Naive B cell (primary cell): Measurements from ENCODE around the gene SPDYE18. TPM values are rescaled to one million over a fixed set of nuclear protein-coding genes. Genes with fewer than 3 reads are reported as not detected.
"Not testable (repeated sequence)": the region's sequence is repeated elsewhere in the genome, so short reads cannot be mapped to it uniquely, and the experiment has no call there.

Source experiments
- ATAC-seq, 2 donors: fragments of 150-1000 bp; cut with Tn5 transposase; 2 replicates each; pipeline ENCODE4 v1.10.0; 2021; ENCODE audit warnings: low read depth in 2 of 2, mild to moderate bottlenecking in 2 of 2, moderate library complexity in 2 of 2
- DNase-seq: peaks from one replicate; pipeline ENCODE4 v3.0.0; 2022
- H3K27ac Mint-ChIP-seq, 6 donors: one replicate each; pipeline ENCODE4 v1.8.0; 2020 to 2022; ENCODE audit warnings: mild to moderate bottlenecking in 6 of 6, mixed read lengths in 6 of 6, moderate library complexity in 5 of 6, inconsistent platforms in 2 of 6
- H3K27me3 Mint-ChIP-seq, 3 donors: one replicate each; pipeline ENCODE4 v1.8.0; 2021 to 2022; ENCODE audit warnings: mixed read lengths in 3 of 3, mild to moderate bottlenecking in 1 of 3
- H3K36me3 Mint-ChIP-seq, 2 donors: one replicate each; pipeline ENCODE4 v1.8.0; 2020 to 2022; ENCODE audit warnings: mixed read lengths in 2 of 2, inconsistent platforms in 1 of 2, mild to moderate bottlenecking in 1 of 2
- H3K4me1 Mint-ChIP-seq, 3 donors: one replicate each; pipeline ENCODE4 v1.8.0; 2020 to 2022; ENCODE audit warnings: mixed read lengths in 3 of 3, inconsistent platforms in 1 of 3, mild to moderate bottlenecking in 1 of 3, moderate library complexity in 1 of 3
- H3K4me3 Mint-ChIP-seq, 8 donors: one replicate each; pipeline ENCODE4 v1.8.0; 2020 to 2022; ENCODE audit warnings: mild to moderate bottlenecking in 8 of 8, mixed read lengths in 8 of 8, moderate library complexity in 8 of 8, inconsistent platforms in 2 of 8
- H3K9me3 Mint-ChIP-seq, 7 donors: one replicate each; pipeline ENCODE4 v1.8.0; 2020 to 2022; ENCODE audit warnings: mixed read lengths in 7 of 7, mild to moderate bottlenecking in 5 of 7, inconsistent platforms in 2 of 7, moderate library complexity in 1 of 7
- polyA plus RNA-seq, 6 donors: library from polyadenylated mRNA; unstranded; fragments of 300-500 nt; fragmentation: Illumina TruSeq; gene quantifications; one replicate each; pipeline ENCODE4 v1.2.3, GENCODE V29; 2021; ENCODE audit warnings: low read depth in 6 of 6

The SPDYE18 gene
- polyA plus RNA-seq, 6 donors from 2014 or later = 0.34 TPM; not detected in 5

GRCh38 chr7:77071108-77071507 lies 8.8 kb upstream of the SPDYE18 start:
- Mint-ChIP-seq H3K36me3 (peaks cover 18 to 23% of the 10 kb centered on the region in 2 donors), H3K9me3 (peaks cover 0 to 13% (median 2%) of the 10 kb centered on the region in 7 donors), H3K27ac (peak overlapping the region in 1 of 6 donors; percentile 13), H3K4me1 (peaks cover 5 to 17% (median 12%) of the 10 kb centered on the region in 3 donors)
- not testable (repeated sequence) for ATAC-seq, DNase-seq, H3K27me3 Mint-ChIP-seq, H3K4me3 Mint-ChIP-seq

- H3K4me3 Mint-ChIP-seq, ATAC-seq, H3K27me3 Mint-ChIP-seq, H3K36me3 Mint-ChIP-seq, H3K9me3 Mint-ChIP-seq, DNase-seq: not testable (repeated sequence)
- H3K4me1 Mint-ChIP-seq = peaks cover 5 to 17% (median 12%) of the 10 kb centered on the region in 3 donors
- H3K27ac Mint-ChIP-seq = peak overlapping the region in 2 of 6 donors; percentile 1 to 24
These were observed 3.5 kb upstream of the SPDYE18 start for GRCh38 chr7:77065869-77066268.

GRCh38 chr7:77063732-77064131 lies 1.4 kb upstream of the SPDYE18 start:
- not testable (repeated sequence) for H3K36me3 Mint-ChIP-seq

GRCh38 chr7:77032261-77032660 lies 30.1 kb downstream of the SPDYE18 start, which contains the start of gene SPDYE17:
Gene SPDYE17 (minus strand): TSS chr7:77032361. CDS start chr7:77030570, 1,791 bp downstream.
- not testable (repeated sequence) for H3K4me3 Mint-ChIP-seq, DNase-seq, H3K27ac Mint-ChIP-seq, H3K9me3 Mint-ChIP-seq, H3K4me1 Mint-ChIP-seq, H3K27me3 Mint-ChIP-seq, H3K36me3 Mint-ChIP-seq, ATAC-seq

More at GRCh38 chr7:77063732-77064131, 1.4 kb upstream of the SPDYE18 start:
- not testable (repeated sequence) for H3K9me3 Mint-ChIP-seq, DNase-seq, H3K27me3 Mint-ChIP-seq, ATAC-seq, H3K27ac Mint-ChIP-seq, H3K4me3 Mint-ChIP-seq
- peaks cover 5 to 16% (median 12%) of the 10 kb centered on the region in 3 donors for H3K4me1 Mint-ChIP-seq

- not testable (repeated sequence) for H3K9me3 Mint-ChIP-seq, H3K36me3 Mint-ChIP-seq, DNase-seq, ATAC-seq, H3K27me3 Mint-ChIP-seq, H3K4me1 Mint-ChIP-seq, H3K27ac Mint-ChIP-seq
- peak overlapping the region in 1 of 8 donors; percentile 20 for H3K4me3 Mint-ChIP-seq
These were observed 36.0 kb downstream of the SPDYE18 start for GRCh38 chr7:77026349-77026748.

- ATAC-seq, H3K9me3 Mint-ChIP-seq, H3K4me3 Mint-ChIP-seq, H3K4me1 Mint-ChIP-seq, H3K27ac Mint-ChIP-seq, H3K36me3 Mint-ChIP-seq, H3K27me3 Mint-ChIP-seq, DNase-seq: not testable (repeated sequence)
These were observed 52.2 kb downstream of the SPDYE18 start for GRCh38 chr7:77010074-77010680.

GRCh38 chr7:77008000-77008399 lies 54.4 kb downstream of the SPDYE18 start:
- H3K4me3 Mint-ChIP-seq, H3K27me3 Mint-ChIP-seq, H3K36me3 Mint-ChIP-seq, H3K9me3 Mint-ChIP-seq, DNase-seq, H3K4me1 Mint-ChIP-seq, H3K27ac Mint-ChIP-seq, ATAC-seq: not testable (repeated sequence)

GRCh38 chr7:77006127-77007110 lies 55.9 kb downstream of the SPDYE18 start:
- H3K36me3 Mint-ChIP-seq, H3K27me3 Mint-ChIP-seq, ATAC-seq, H3K4me1 Mint-ChIP-seq, DNase-seq, H3K4me3 Mint-ChIP-seq, H3K9me3 Mint-ChIP-seq: not testable (repeated sequence)
- H3K27ac Mint-ChIP-seq = peak overlapping the region in 1 of 6 donors; percentile 16

GRCh38 chr7:77005461-77006057 lies 56.8 kb downstream of the SPDYE18 start:
- not testable (repeated sequence) for H3K27me3 Mint-ChIP-seq, H3K9me3 Mint-ChIP-seq, H3K4me1 Mint-ChIP-seq, DNase-seq, H3K27ac Mint-ChIP-seq, ATAC-seq, H3K36me3 Mint-ChIP-seq, H3K4me3 Mint-ChIP-seq

GRCh38 chr7:77004151-77004550 lies 58.2 kb downstream of the SPDYE18 start:
- not testable (repeated sequence) for H3K4me3 Mint-ChIP-seq, H3K27me3 Mint-ChIP-seq, ATAC-seq, H3K9me3 Mint-ChIP-seq, DNase-seq, H3K36me3 Mint-ChIP-seq, H3K27ac Mint-ChIP-seq, H3K4me1 Mint-ChIP-seq

GRCh38 chr7:77003241-77003640 lies 59.1 kb downstream of the SPDYE18 start:
- not testable (repeated sequence) for H3K27ac Mint-ChIP-seq, H3K4me1 Mint-ChIP-seq, ATAC-seq, H3K36me3 Mint-ChIP-seq, H3K4me3 Mint-ChIP-seq, H3K27me3 Mint-ChIP-seq, H3K9me3 Mint-ChIP-seq, DNase-seq

GRCh38 chr7:77002678-77003233 lies 59.6 kb downstream of the SPDYE18 start:
- H3K4me1 Mint-ChIP-seq, H3K36me3 Mint-ChIP-seq, ATAC-seq, H3K27me3 Mint-ChIP-seq, H3K27ac Mint-ChIP-seq, DNase-seq, H3K4me3 Mint-ChIP-seq, H3K9me3 Mint-ChIP-seq: not testable (repeated sequence)

GRCh38 chr7:77002104-77002503 lies 60.3 kb downstream of the SPDYE18 start:
- H3K27me3 Mint-ChIP-seq, DNase-seq, H3K4me1 Mint-ChIP-seq, H3K9me3 Mint-ChIP-seq, H3K27ac Mint-ChIP-seq, H3K4me3 Mint-ChIP-seq, ATAC-seq, H3K36me3 Mint-ChIP-seq: not testable (repeated sequence)
